HG03558 (cell line): ENCODE data around the gene RTKN.
A peak's percentile ranks its signal among the peaks of the same experiment; 100 is the strongest.
"Not testable (repeated sequence)": the region's sequence is repeated elsewhere in the genome, so short reads cannot be mapped to it uniquely, and the experiment has no call there.

Experiments
- ATAC-seq: cut with Tn5 transposase; IDR thresholded peaks from one replicate; pipeline ENCODE4 v1.9.1; 2021; ENCODE audit warnings: moderate number of reproducible peaks; ENCODE audit not compliant: unreplicated experiment; ENCODE audit errors: extremely low read depth

The RTKN gene

DNA sequence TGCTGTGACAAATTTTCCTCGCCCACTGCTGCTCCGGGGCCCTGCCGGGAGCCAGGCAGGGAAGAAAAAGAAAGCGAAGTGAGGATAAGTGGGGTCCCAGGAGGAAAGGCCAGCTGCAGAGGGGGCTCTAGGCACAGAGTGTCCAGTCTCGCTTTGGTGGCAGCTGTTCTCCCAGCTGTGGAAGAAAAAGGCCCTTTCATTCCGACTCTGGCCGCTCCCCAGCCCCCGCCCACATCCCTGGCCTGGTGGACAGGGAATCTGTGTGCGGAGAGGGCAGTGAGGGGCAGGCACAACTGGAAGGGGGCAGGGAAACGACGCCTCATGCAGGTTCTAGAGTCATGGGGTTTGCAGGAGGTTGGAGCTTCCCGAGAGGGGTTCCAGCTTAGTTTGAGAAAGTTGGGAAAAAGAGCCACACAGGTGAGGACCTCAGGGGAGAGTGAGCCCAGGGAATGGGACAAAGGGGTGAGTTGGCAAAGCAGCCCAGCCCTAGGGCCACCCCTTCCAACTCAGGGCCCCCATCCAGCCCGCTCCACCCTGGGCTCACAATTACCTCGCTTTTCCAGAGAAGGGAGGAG, 1.8 kb downstream of the RTKN start:
- no peak for ATAC-seq

GRCh38 chr2:74439373-74439772, 2.4 kb downstream of the RTKN start:
- ATAC-seq, result no peak

DNA sequence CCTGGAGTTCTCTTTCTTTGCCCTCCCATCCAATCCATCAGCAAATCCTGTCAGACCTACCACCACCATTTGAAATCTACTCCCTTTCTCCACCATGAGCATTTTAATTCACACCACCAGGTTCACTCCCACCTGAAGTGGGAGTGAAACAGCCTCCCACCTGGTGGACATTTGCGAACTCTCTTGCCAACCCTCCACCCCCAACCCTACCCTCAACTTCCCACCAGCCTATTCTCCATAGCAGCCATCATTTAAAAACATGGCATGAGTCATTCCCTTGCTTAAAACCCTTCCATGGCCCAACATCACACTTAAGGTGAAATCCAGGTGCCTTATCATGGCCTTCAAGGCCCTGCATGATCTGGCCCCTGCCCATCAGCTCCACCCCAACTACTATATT, 3.5 kb downstream of the RTKN start:
- ATAC-seq, result no peak

DNA sequence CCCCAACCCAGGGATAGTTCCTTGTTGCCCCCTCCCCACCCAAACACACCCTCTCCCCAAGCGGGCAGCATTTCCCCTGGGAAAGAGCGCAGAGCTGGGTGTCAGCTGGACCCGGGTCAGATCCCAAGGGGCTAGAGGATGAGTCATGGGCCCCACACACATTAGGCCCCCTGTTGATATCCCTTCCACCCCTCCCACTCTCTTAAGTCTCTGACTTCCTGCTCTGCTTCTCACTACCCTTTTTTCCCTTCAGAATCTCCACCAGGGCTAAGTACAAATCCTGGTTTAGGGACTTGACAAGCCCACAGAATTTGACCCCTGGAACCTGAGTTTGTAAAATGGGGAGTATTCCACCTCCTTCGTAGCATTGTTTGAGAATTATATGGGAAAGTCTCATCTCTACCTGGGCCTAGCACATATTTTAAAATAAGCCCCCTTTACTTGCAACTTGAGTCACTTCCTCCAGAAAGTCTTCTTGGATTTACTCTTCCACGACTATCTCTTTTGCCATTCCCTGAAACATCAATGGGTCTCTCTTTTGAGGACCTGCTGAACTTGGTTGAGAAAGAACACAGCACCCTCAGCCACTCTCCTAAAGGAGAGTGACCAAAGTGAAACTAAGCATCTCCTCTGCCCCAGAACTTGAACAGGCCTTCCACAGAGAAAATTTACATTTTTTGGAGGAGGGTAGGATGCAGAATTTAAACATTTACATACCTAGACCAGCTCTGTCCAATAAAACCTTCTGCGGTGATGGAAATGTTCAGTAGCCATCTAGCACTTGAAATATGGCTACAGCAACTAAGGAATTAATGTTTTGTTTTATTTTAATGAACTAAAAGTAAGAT, 4.7 kb downstream of the RTKN start:
- no peak for ATAC-seq

DNA sequence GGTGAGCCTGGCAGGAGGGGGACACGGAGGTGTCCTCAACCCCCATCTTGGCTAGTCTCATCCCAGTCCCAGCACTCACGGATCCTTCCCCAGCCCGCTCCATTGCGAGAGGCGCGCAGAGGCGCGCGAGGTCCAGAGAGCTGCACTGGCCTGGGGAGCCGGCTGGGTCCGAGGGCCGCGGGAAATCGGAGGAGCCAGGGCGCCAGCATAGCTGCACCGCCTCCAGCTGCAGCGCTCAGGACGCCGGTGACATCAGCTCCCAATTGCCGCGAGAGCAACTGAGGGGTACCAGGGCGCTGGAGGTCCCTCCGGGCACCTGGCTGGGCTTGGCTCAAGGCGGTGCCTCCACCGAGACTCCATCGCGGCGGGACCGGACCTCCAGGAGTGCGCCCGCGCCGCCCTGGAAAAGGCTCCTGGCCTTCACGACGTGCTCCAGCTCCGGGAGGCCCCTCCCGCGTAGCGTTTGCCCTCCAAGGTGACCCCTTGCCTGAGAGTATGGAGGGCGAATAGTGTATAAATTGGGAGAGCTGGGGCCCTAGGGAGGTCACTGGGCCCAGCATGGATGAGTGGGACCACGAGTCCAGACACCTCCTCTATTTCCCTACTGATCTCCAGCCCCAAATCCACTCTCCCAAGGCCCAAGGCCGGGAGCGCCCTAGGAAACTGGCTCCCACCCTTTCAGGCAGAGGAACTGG, 5.5 kb downstream of the RTKN start:
- no peak for ATAC-seq

- no peak for ATAC-seq
These were observed 11.2 kb downstream of the RTKN start for GRCh38 chr2:74430502-74430901.

- ATAC-seq, result no peak
These were observed 12.0 kb downstream of the RTKN start for GRCh38 chr2:74429487-74430451.

DNA sequence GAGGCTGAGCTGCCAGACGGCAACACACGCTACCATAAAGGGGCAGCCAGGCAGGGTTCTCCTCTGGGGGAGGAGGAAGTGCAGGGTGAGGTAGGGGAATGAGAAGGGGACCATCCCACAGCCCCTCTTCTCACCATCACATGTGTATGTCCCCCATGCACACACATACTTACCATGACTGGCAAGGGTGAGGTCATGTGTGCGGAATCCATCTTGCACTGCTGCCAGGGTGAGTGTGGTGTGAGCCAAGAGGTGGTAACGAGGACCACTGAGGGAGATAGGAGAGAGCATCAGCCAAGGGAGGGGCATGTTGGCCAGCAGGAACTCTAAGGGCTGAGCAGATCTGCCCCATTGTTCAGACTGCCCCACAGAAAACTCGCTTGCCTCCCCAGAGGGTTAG, 13.1 kb downstream of the RTKN start:
- ATAC-seq, result no peak

GRCh38 chr2:74427551-74427950, 14.2 kb downstream of the RTKN start:
- ATAC-seq, result no peak

GRCh38 chr2:74426181-74426758, 15.5 kb downstream of the RTKN start:
- ATAC-seq, result no peak

DNA sequence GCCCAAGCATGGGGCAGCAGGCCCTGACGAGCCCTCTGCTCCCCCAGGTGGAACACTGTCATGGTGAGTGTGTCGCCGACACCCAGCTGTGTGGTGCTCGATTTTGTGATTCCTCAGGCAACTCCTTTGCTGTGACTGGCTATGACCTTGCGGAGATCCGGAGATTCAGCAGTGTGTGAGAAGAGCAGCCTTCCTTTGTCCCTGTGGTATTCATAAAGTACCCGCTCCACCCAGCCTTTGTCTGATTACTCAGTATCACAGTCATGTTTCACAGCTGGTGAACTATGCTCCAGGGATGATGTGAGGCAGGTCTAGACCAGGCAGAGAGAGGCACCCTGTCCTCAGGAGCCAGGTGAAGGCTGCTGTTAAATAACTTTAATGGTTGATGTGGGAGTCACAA, 16.2 kb downstream of the RTKN start:
- ATAC-seq, result no peak

- ATAC-seq, result no peak
These were observed 16.7 kb downstream of the RTKN start for GRCh38 chr2:74424995-74425406.

- no peak for ATAC-seq
These were observed 17.4 kb downstream of the RTKN start for GRCh38 chr2:74424139-74424992.

GRCh38 chr2:74423231-74424095, 18.3 kb downstream of the RTKN start:
- ATAC-seq, result no peak

- peak; percentile 69 for ATAC-seq
These were observed 20.4 kb downstream of the RTKN start, which contains the start of the genes C2orf81 and WDR54 for GRCh38 chr2:74421221-74421870. TSS of gene C2orf81 (minus strand) at chr2:74421619. CDS start at chr2:74421560, 59 bp downstream. TSS of gene WDR54 (plus strand) at chr2:74421730. CDS start at chr2:74422154, 424 bp downstream.

- not testable (repeated sequence) for ATAC-seq
These were observed 21.2 kb downstream of the RTKN start for GRCh38 chr2:74420443-74421103.

DNA sequence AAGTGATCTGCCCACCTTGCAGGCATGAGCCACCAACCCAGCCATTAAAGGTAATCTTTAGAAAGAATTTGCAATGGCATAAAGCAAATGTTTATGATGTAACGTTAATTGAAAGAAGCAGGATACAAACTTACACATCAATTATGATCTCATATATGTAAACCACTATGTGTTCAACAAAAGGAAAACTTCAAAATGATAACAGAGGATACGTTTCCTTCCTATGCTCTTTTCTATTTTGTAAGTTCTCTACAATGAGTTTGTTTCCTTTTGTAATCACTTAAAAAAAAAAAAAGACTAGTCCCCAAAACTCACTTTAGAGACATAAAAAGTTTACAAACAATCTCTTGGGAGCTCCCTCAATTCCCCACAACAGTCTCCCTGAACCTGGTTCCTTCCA, 21.7 kb downstream of the RTKN start:
- ATAC-seq, result no peak
